MM.1S (cell line): ENCODE data around the gene CHCHD4.

Experiments used
- DNase-seq: peaks from one replicate; pipeline ENCODE4 v3.0.0-alpha.2; 2015
- H2AFZ ChIP-seq: fragments of 300-600 bp; sonication (generic); 2 replicates; pipeline ENCODE4 v1.6.0; 2016; ENCODE audit warnings: antibody characterized with exemption, low read length
- H3F3A ChIP-seq: fragments of 300-600 bp; sonication (generic); 2 replicates; pipeline ENCODE4 v1.6.1; 2016; ENCODE audit warnings: mild to moderate bottlenecking, antibody characterized with exemption, low read length, moderate library complexity, mixed read lengths; ENCODE audit not compliant: insufficient read depth
- H3K27ac ChIP-seq: fragments of 300-600 bp; sonication (generic); 2 replicates; pipeline ENCODE4 v1.5.1; 2016; ENCODE audit warnings: mild to moderate bottlenecking, low read length
- H3K27me3 ChIP-seq: fragments of 300-600 bp; sonication (generic); replicated peaks from 2 replicates; pipeline ENCODE4 v1.6.0; 2016; ENCODE audit warnings: low read length; ENCODE audit not compliant: insufficient read depth
- H3K36me3 ChIP-seq: fragments of 300-600 bp; sonication (generic); replicated peaks from 2 replicates; pipeline ENCODE4 v1.6.1; 2016; ENCODE audit warnings: mild to moderate bottlenecking, low read length, mixed read lengths; ENCODE audit not compliant: insufficient read depth
- H3K4me1 ChIP-seq: fragments of 300-600 bp; sonication (generic); 2 replicates; pipeline ENCODE4 v1.6.1; 2016; ENCODE audit warnings: low read length, mixed read lengths
- H3K4me2 ChIP-seq: fragments of 300-600 bp; sonication (generic); 2 replicates; pipeline ENCODE4 v1.6.0; 2016; ENCODE audit warnings: low read depth, low read length
- H3K4me3 ChIP-seq: fragments of 300-600 bp; sonication (generic); 2 replicates; pipeline ENCODE4 v1.5.1; 2016; ENCODE audit warnings: low read length, mixed read lengths
- H3K79me2 ChIP-seq: fragments of 300-600 bp; sonication (generic); 2 replicates; pipeline ENCODE4 v1.6.1; 2016; ENCODE audit warnings: mixed run types, low read length, mixed read lengths
- H3K9ac ChIP-seq: fragments of 300-600 bp; sonication (generic); 2 replicates; pipeline ENCODE4 v1.6.1; 2016; ENCODE audit warnings: low read length, mixed read lengths
- H3K9me2 ChIP-seq: fragments of 300-600 bp; sonication (generic); replicated peaks from 2 replicates; pipeline ENCODE4 v1.6.1; 2016; ENCODE audit warnings: mild to moderate bottlenecking, low read length, mixed read lengths; ENCODE audit not compliant: insufficient read depth
- H3K9me3 ChIP-seq: fragments of 300-600 bp; sonication (generic); replicated peaks from 2 replicates; pipeline ENCODE4 v1.6.1; 2016; ENCODE audit warnings: mild to moderate bottlenecking, low read length, mixed read lengths; ENCODE audit not compliant: insufficient read depth
- H4K20me1 ChIP-seq: fragments of 300-600 bp; sonication (generic); 2 replicates; pipeline ENCODE4 v1.6.1; 2016; ENCODE audit warnings: mild to moderate bottlenecking, low read length, moderate library complexity, mixed read lengths; ENCODE audit not compliant: insufficient read depth
- EZH2 ChIP-seq: fragments of 300-600 bp; sonication (generic); optimal IDR thresholded peaks from 2 replicates; pipeline ENCODE3; 2017; ENCODE audit warnings: low read depth, mild to moderate bottlenecking, antibody characterized with exemption, low read length, mixed read lengths
- EZH2phosphoT487 ChIP-seq: fragments of 300-600 bp; sonication (generic); IDR thresholded peaks from 2 replicates; pipeline ENCODE4 v1.6.1; 2018; ENCODE audit warnings: antibody characterized with exemption, low read length
- TF ChIP-seq, protein P1 (sequence below): fragments of 300-600 bp; sonication (generic); IDR thresholded peaks from 2 replicates; pipeline ENCODE4 v1.5.1; 2016; ENCODE audit warnings: antibody characterized with exemption, low read length, mixed read lengths

Gene CHCHD4

DNA sequence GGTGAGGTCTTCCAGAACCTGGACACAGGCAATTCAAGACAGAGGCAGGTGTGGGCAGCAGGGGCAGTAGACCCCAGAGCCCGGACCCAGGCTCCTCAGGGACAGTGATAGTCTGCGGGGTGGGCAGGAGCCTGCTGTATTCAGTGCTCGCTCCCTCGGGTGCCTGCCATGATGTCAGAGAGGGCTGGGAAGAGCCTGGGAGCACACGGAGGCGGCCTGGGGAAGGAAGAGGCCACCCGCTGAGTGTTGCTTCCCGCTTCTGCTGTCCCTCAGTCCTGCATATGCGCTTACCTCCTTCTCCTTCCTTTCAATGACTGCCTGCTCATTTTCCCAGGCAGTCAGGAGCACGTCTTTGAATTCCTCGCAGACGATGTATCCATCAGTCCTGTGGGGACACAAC is 22.9 kb upstream of the CHCHD4 start:
- H3K4me2 ChIP-seq: no peak overlapping the region

DNA sequence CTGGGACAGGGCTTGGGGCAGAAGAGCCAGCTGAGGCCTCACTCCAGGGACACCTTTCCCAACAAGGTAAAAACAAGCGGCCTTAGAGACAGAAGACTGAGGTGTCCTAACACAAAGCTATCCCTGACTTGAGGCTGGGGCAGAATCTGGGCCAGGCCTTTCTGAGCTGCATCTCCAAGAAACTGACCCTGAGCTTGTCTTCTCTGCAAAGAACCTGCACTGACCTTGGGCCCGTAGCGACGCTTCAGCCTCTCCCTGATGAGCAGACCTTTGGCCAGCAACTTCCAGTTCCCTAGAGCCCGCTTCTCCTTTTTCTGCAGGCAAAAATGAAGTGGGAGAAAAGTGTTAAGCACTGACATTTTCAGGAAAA is 22.4 kb upstream of the CHCHD4 start:
- H3K27me3 ChIP-seq: no peaks in the 10 kb centered on the region
- no peak for DNase-seq
- H3K4me2 ChIP-seq: no peak overlapping the region
- H3K4me1 ChIP-seq: no peaks in the 10 kb centered on the region
- H3K9ac ChIP-seq: no peak overlapping the region
- H3K9me3 ChIP-seq: no peaks in the 10 kb centered on the region
- no peaks in the 10 kb centered on the region for H3K36me3 ChIP-seq
- no peaks in the 10 kb centered on the region for H3K9me2 ChIP-seq
- TF ChIP-seq, protein P1, sequence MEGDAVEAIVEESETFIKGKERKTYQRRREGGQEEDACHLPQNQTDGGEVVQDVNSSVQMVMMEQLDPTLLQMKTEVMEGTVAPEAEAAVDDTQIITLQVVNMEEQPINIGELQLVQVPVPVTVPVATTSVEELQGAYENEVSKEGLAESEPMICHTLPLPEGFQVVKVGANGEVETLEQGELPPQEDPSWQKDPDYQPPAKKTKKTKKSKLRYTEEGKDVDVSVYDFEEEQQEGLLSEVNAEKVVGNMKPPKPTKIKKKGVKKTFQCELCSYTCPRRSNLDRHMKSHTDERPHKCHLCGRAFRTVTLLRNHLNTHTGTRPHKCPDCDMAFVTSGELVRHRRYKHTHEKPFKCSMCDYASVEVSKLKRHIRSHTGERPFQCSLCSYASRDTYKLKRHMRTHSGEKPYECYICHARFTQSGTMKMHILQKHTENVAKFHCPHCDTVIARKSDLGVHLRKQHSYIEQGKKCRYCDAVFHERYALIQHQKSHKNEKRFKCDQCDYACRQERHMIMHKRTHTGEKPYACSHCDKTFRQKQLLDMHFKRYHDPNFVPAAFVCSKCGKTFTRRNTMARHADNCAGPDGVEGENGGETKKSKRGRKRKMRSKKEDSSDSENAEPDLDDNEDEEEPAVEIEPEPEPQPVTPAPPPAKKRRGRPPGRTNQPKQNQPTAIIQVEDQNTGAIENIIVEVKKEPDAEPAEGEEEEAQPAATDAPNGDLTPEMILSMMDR: no peak
- TF ChIP-seq EZH2phosphoT487 (no peak), EZH2 (no peak)
- H3K27ac ChIP-seq: no peak overlapping the region
- H4K20me1 ChIP-seq: no peaks in the 10 kb centered on the region
- H3F3A ChIP-seq: no peaks in the 10 kb centered on the region
- no peak overlapping the region for H2AFZ ChIP-seq
- no peaks in the 10 kb centered on the region for H3K79me2 ChIP-seq
- H3K4me3 ChIP-seq: no peak overlapping the region

More for the DNA sequence above, 22.9 kb upstream of the CHCHD4 start:
- H3K4me1 ChIP-seq: no peaks in the 10 kb centered on the region
- no peaks in the 10 kb centered on the region for H3K9me2 ChIP-seq
- H3K9ac ChIP-seq: no peak overlapping the region
- no peaks in the 10 kb centered on the region for H3K27me3 ChIP-seq
- H2AFZ ChIP-seq: no peak overlapping the region
- no peaks in the 10 kb centered on the region for H3K9me3 ChIP-seq
- H3K79me2 ChIP-seq: no peaks in the 10 kb centered on the region
- no peaks in the 10 kb centered on the region for H3F3A ChIP-seq
- no peak overlapping the region for H3K4me3 ChIP-seq
- DNase-seq: no peak
- H3K27ac ChIP-seq: no peak overlapping the region
- no peaks in the 10 kb centered on the region for H3K36me3 ChIP-seq
- H4K20me1 ChIP-seq: no peaks in the 10 kb centered on the region
- TF ChIP-seq EZH2 (no peak), EZH2phosphoT487 (no peak)
- TF ChIP-seq, protein P1: no peak

DNA sequence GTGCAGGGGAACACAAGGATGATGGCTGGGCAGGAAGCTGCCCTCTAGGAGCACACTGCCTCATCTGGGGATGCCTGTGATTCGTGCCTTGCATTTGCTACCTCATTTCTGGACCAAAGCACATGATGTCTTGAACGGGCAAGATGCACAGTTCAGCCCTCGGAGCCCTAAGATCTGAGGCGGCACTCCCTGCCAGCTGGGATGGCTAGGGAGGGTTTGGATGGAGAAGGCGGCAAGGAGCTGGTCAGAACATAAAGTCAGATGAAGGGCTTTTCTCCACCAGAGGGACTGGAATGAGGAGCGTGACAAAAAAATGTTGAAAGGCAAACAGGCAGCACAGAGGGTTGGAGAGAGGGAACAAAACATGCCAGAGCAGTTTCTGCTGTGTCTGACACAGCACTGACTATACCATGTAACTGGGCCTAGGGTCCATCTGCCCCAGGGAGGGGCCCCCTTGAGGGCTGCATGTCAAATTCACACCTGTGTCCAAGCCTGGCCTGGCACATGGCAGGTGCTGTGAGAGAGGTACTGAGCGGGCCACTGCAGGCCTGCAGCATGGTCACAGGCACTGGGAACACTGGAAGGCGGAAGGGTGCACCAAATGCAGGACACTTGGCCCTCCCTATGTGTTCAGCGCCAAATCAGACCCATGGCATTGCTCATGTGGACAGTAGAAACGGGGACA is 21.9 kb upstream of the CHCHD4 start:
- no peaks in the 10 kb centered on the region for H3K79me2 ChIP-seq
- no peak overlapping the region for H3K27ac ChIP-seq
- no peaks in the 10 kb centered on the region for H3K9me2 ChIP-seq
- no peak overlapping the region for H3K4me2 ChIP-seq
- no peak for DNase-seq
- H3K9me3 ChIP-seq: no peaks in the 10 kb centered on the region
- no peaks in the 10 kb centered on the region for H3F3A ChIP-seq
- H3K27me3 ChIP-seq: no peaks in the 10 kb centered on the region
- TF ChIP-seq EZH2: no peak
- TF ChIP-seq EZH2phosphoT487: no peak
- TF ChIP-seq, protein P1: no peak
- no peaks in the 10 kb centered on the region for H3K36me3 ChIP-seq
- no peaks in the 10 kb centered on the region for H3K4me1 ChIP-seq
- H3K4me3 ChIP-seq: no peak overlapping the region
- no peak overlapping the region for H2AFZ ChIP-seq
- no peaks in the 10 kb centered on the region for H4K20me1 ChIP-seq
- no peak overlapping the region for H3K9ac ChIP-seq
